CD8-positive, alpha-beta memory T cell (primary cell): ENCODE data around the gene REM2. TPM values are rescaled to one million over a fixed set of nuclear protein-coding genes. Genes with fewer than 3 reads are reported as not detected.

ENCODE experiments used
- CTCF ChIA-PET: fragments of 350-600 bp; sonication (Branson Sonifier 250); formaldehyde crosslinking; loops from one replicate; lab custom pipeline; 2021; ENCODE audit warnings: antibody characterized with exemption; lab: Charles Lee
- POLR2A ChIA-PET: fragments of 350-600 bp; sonication (Branson Sonifier 250); formaldehyde crosslinking; loops from one replicate; lab custom pipeline; 2021; ENCODE audit warnings: antibody characterized with exemption; lab: Charles Lee
- DNase-seq, 5 donors: peaks; one replicate each; pipeline versions ENCODE4 v3.0.0 to v3.0.0-alpha.2; 2020 to 2022; ENCODE audit warnings: mixed read lengths in 1 of 5
- H3K27ac ChIP-seq: one replicate; pipeline ENCODE4 v1.7.0; 2013; ENCODE audit warnings: low read depth, mild to moderate bottlenecking, low read length, moderate library complexity
- H3K27me3 ChIP-seq: 2 replicates; pipeline ENCODE4 v1.7.0; 2013; ENCODE audit warnings: low read length, mild to moderate bottlenecking; ENCODE audit not compliant: insufficient read depth, poor library complexity, severe bottlenecking
- H3K36me3 ChIP-seq: 2 replicates; pipeline ENCODE4 v1.7.0; 2013; ENCODE audit warnings: mild to moderate bottlenecking, low read length, moderate library complexity; ENCODE audit not compliant: insufficient read depth
- H3K4me1 ChIP-seq: 2 replicates; pipeline ENCODE4 v1.7.0; 2013; ENCODE audit warnings: mild to moderate bottlenecking, low read length, moderate library complexity; ENCODE audit not compliant: insufficient read depth
- H3K4me3 ChIP-seq: 2 replicates; pipeline ENCODE4 v1.7.0; 2013; ENCODE audit warnings: mild to moderate bottlenecking, low read length
- H3K9me3 ChIP-seq: 2 replicates; pipeline ENCODE4 v1.7.0; 2013; ENCODE audit warnings: mild to moderate bottlenecking, low read length
- H3K27ac Mint-ChIP-seq, 8 donors: one replicate each; pipeline ENCODE4 v1.8.0; 2020 to 2021; ENCODE audit warnings: mixed read lengths in 8 of 8, mild to moderate bottlenecking in 6 of 8, inconsistent platforms in 3 of 8, moderate library complexity in 3 of 8
- H3K27me3 Mint-ChIP-seq, 2 donors: one replicate each; pipeline ENCODE4 v1.8.0; 2020 to 2021; ENCODE audit warnings: mixed read lengths in 2 of 2, mild to moderate bottlenecking in 1 of 2, moderate library complexity in 1 of 2
- H3K36me3 Mint-ChIP-seq, 3 donors: one replicate each; pipeline ENCODE4 v1.8.0; 2020 to 2021; ENCODE audit warnings: mixed read lengths in 3 of 3, inconsistent platforms in 1 of 3, mild to moderate bottlenecking in 1 of 3
- H3K4me1 Mint-ChIP-seq, 3 donors: one replicate each; pipeline ENCODE4 v1.8.0; 2020 to 2021; ENCODE audit warnings: mixed read lengths in 3 of 3, inconsistent platforms in 1 of 3, mild to moderate bottlenecking in 1 of 3
- H3K4me3 Mint-ChIP-seq, 7 donors: one replicate each; pipeline ENCODE4 v1.8.0; 2020 to 2021; ENCODE audit warnings: mixed read lengths in 7 of 7, mild to moderate bottlenecking in 6 of 7, moderate library complexity in 4 of 7, inconsistent platforms in 2 of 7
- H3K9me3 Mint-ChIP-seq, 5 donors: one replicate each; pipeline ENCODE4 v1.8.0; 2020 to 2022; ENCODE audit warnings: mixed read lengths in 5 of 5, mild to moderate bottlenecking in 3 of 5, moderate library complexity in 2 of 5, inconsistent platforms in 1 of 5
- polyA plus RNA-seq: library from polyadenylated mRNA; unstranded; fragments of 300-500 nt; fragmentation: Illumina TruSeq; gene quantifications from one replicate; pipeline ENCODE4 v1.2.3, GENCODE V29; 2021
- total RNA-seq, 2 experiments: library from RNA; stranded (reverse); gene quantifications; one replicate each; pipeline ENCODE4 v1.2.3, GENCODE V29; 2021

REM2 gene
- total and polyA plus RNA-seq, 3 experiments from 2014 or later, result 0.33 to 1.0 (median 0.33) TPM

- peaks cover 22% of the 10 kb centered on the region for H3K4me1 ChIP-seq
- ChIA-PET POLR2A (interaction anchor here (0.6 to 1.7 kb wide), 4 partner anchors 9 to 47 kb away, joined by 3 to 8 read pairs (median 3); partner anchors contain the start of gene RBM23), CTCF (interaction anchor here (0.9 to 10.6 kb wide), 7 partner anchors 10 to 175 kb away, joined by 3 to 110 read pairs (median 5); partner anchors contain the start of genes CDH24, LRP10 and RBM23)
- Mint-ChIP-seq H3K36me3 (peaks cover 4 to 29% (median 9%) of the 10 kb centered on the region in 3 donors), H3K27ac (peak overlapping the region in 3 of 8 donors; percentile 8 to 84 (median 13)), H3K27me3 (peaks cover 0 to under 1% of the 10 kb centered on the region in 2 donors), H3K4me1 (peaks cover 13 to 45% (median 20%) of the 10 kb centered on the region in 3 donors), H3K4me3 (peak overlapping the region in 1 of 7 donors; percentile 4), H3K9me3 (no peaks in the 10 kb centered on the region)
- H3K27me3 ChIP-seq, result no peaks in the 10 kb centered on the region
- no peak overlapping the region for H3K4me3 ChIP-seq
- H3K36me3 ChIP-seq, result peaks cover 15% of the 10 kb centered on the region
- H3K27ac ChIP-seq, result no peak overlapping the region
- H3K9me3 ChIP-seq, result no peaks in the 10 kb centered on the region
- DNase-seq, result no peak
Measured at GRCh38 chr14:22882064-22882463, 958 bp upstream of the REM2 start.

GRCh38 chr14:22882529-22883172 lies 371 bp upstream of the REM2 start:
- Histone ChIP-seq H3K4me1 (peaks cover 27% of the 10 kb centered on the region), H3K9me3 (no peaks in the 10 kb centered on the region), H3K27me3 (no peaks in the 10 kb centered on the region), H3K36me3 (peaks cover 9% of the 10 kb centered on the region), H3K27ac (no peak overlapping the region), H3K4me3 (no peak overlapping the region)
- Mint-ChIP-seq H3K27me3 (peaks cover 0 to 1% of the 10 kb centered on the region in 2 donors), H3K36me3 (peaks cover 4 to 24% (median 8%) of the 10 kb centered on the region in 3 donors), H3K27ac (peak overlapping the region in 3 of 8 donors; percentile 61 to 95 (median 64)), H3K4me1 (peaks cover 19 to 51% (median 24%) of the 10 kb centered on the region in 3 donors), H3K9me3 (no peaks in the 10 kb centered on the region), H3K4me3 (no peak overlapping the region)
- CTCF ChIA-PET, result interaction anchor here (0.9 to 10.6 kb wide), 7 partner anchors 11 to 174 kb away, joined by 3 to 110 read pairs (median 6); partner anchors contain the start of genes CDH24, LRP10 and RBM23
- POLR2A ChIA-PET, result interaction anchor here (0.6 to 1.7 kb wide), 5 partner anchors 9 to 48 kb away, joined by 3 to 8 read pairs (median 3); partner anchors contain the start of genes LRP10 and RBM23
- peak in 2 of 5 donors; percentile 29 to 60 for DNase-seq

- peak overlapping the region in 5 of 8 donors; percentile 43 to 88 (median 52) for H3K27ac Mint-ChIP-seq
- peaks cover 42% of the 10 kb centered on the region for H3K4me1 ChIP-seq
Measured at GRCh38 chr14:22884076-22884737, 1.2 kb downstream of the REM2 start.

GRCh38 chr14:22884738-22885523 lies 1.9 kb downstream of the REM2 start:
- Mint-ChIP-seq H3K9me3 (no peaks in the 10 kb centered on the region), H3K4me1 (peaks cover 29 to 59% (median 37%) of the 10 kb centered on the region in 3 donors)
- DNase-seq, result no peak

More at GRCh38 chr14:22884076-22884737, 1.2 kb downstream of the REM2 start:
- POLR2A ChIA-PET, result interaction anchor here (0.9 to 2.6 kb wide), 2 partner anchors 12 to 54 kb away, joined by 4 to 17 read pairs; partner anchors contain the start of genes LRP10 and MRPL52
- Histone ChIP-seq H3K4me3 (no peak overlapping the region), H3K36me3 (no peaks in the 10 kb centered on the region), H3K9me3 (no peaks in the 10 kb centered on the region), H3K27ac (no peak overlapping the region), H3K27me3 (no peaks in the 10 kb centered on the region)
- H3K4me1 Mint-ChIP-seq, result peaks cover 29 to 58% (median 34%) of the 10 kb centered on the region in 3 donors
- DNase-seq, result no peak
- H3K4me3 Mint-ChIP-seq, result peak overlapping the region in 4 of 7 donors; percentile 6 to 70 (median 14)
- peaks cover 0 to 8% (median 0%) of the 10 kb centered on the region in 3 donors for H3K36me3 Mint-ChIP-seq
- no peaks in the 10 kb centered on the region for H3K9me3 Mint-ChIP-seq
- CTCF ChIA-PET, result interaction anchor here (0.8 to 10.6 kb wide), 6 partner anchors 12 to 98 kb away, joined by 3 to 110 read pairs (median 6); partner anchors contain the start of genes AJUBA and LRP10
- H3K27me3 Mint-ChIP-seq, result peaks cover 0 to 1% of the 10 kb centered on the region in 2 donors

GRCh38 chr14:22885975-22886374 lies 3.0 kb downstream of the REM2 start:
- H3K4me3 Mint-ChIP-seq, result peak overlapping the region; percentile 69 to 93 (median 85)
- POLR2A ChIA-PET, result interaction anchor here (0.5 to 2.8 kb wide), 10 partner anchors 14 to 1137 kb away, joined by 3 to 17 read pairs (median 3); partner anchors contain the start of genes DAD1, HAUS4, LRP10 and RBM23
- H3K27me3 Mint-ChIP-seq, result peaks cover 0 to 1% of the 10 kb centered on the region in 2 donors
- H3K9me3 Mint-ChIP-seq, result no peaks in the 10 kb centered on the region
- Histone ChIP-seq H3K36me3 (no peaks in the 10 kb centered on the region), H3K27me3 (no peaks in the 10 kb centered on the region), H3K4me3 (peak overlapping the region; percentile 39), H3K9me3 (no peaks in the 10 kb centered on the region), H3K27ac (peak overlapping the region; percentile 76), H3K4me1 (peaks cover 55% of the 10 kb centered on the region)
- CTCF ChIA-PET, result interaction anchor here (1.0 to 10.6 kb wide), 13 partner anchors 8 to 325 kb away, joined by 3 to 110 read pairs (median 6); partner anchors contain the start of genes LRP10 and OXA1L
- peaks cover 0 to 2% (median 0%) of the 10 kb centered on the region in 3 donors for H3K36me3 Mint-ChIP-seq
- peaks cover 29 to 66% (median 39%) of the 10 kb centered on the region in 3 donors for H3K4me1 Mint-ChIP-seq
- peak overlapping the region in 7 of 8 donors; percentile 23 to 88 (median 69) for H3K27ac Mint-ChIP-seq
- no peak for DNase-seq

More at GRCh38 chr14:22884738-22885523, 1.9 kb downstream of the REM2 start:
- H3K36me3 ChIP-seq, result no peaks in the 10 kb centered on the region
- no peak overlapping the region for H3K4me3 ChIP-seq
- H3K4me1 ChIP-seq, result peaks cover 49% of the 10 kb centered on the region
- H3K36me3 Mint-ChIP-seq, result peaks cover 0 to 2% (median 0%) of the 10 kb centered on the region in 3 donors
- CTCF ChIA-PET, result interaction anchor here (1.0 to 10.6 kb wide), 9 partner anchors 7 to 119 kb away, joined by 3 to 110 read pairs (median 6); partner anchors contain the start of genes AJUBA, LRP10 and OXA1L
- H3K27me3 Mint-ChIP-seq, result peaks cover 0 to 1% of the 10 kb centered on the region in 2 donors
- H3K27me3 ChIP-seq, result no peaks in the 10 kb centered on the region
- POLR2A ChIA-PET, result interaction anchor here (2.6 kb wide), 1 partner anchor 13 kb away, joined by 17 read pairs; the partner anchor contains the start of gene LRP10
- no peak overlapping the region for H3K27ac ChIP-seq
- peak overlapping the region in 5 of 7 donors; percentile 20 to 70 (median 32) for H3K4me3 Mint-ChIP-seq
- peak overlapping the region in 3 of 8 donors; percentile 27 to 88 (median 83) for H3K27ac Mint-ChIP-seq
- H3K9me3 ChIP-seq, result no peaks in the 10 kb centered on the region

GRCh38 chr14:22886500-22887259 lies 3.7 kb downstream of the REM2 start:
- Mint-ChIP-seq H3K27me3 (peaks cover 0 to 1% of the 10 kb centered on the region in 2 donors), H3K27ac (peak overlapping the region; percentile 66 to 94 (median 86)), H3K4me1 (peaks cover 29 to 65% (median 39%) of the 10 kb centered on the region in 3 donors), H3K9me3 (no peaks in the 10 kb centered on the region), H3K36me3 (peaks cover 0 to 2% (median 0%) of the 10 kb centered on the region in 3 donors), H3K4me3 (peak overlapping the region; percentile 82 to 93 (median 87))
- peak overlapping the region; percentile 76 for H3K27ac ChIP-seq
- peak; percentile 54 to 78 (median 69) for DNase-seq
- H3K4me1 ChIP-seq, result peaks cover 55% of the 10 kb centered on the region
- ChIA-PET CTCF (interaction anchor here (0.6 to 10.6 kb wide), 16 partner anchors 9 to 326 kb away, joined by 3 to 110 read pairs (median 5); partner anchors contain the start of genes LRP10 and OXA1L), POLR2A (interaction anchor here (0.6 to 2.8 kb wide), 10 partner anchors 15 to 1138 kb away, joined by 3 to 17 read pairs (median 3); partner anchors contain the start of genes DAD1, HAUS4, LRP10 and RBM23)
- H3K9me3 ChIP-seq, result no peaks in the 10 kb centered on the region
- H3K4me3 ChIP-seq, result peak overlapping the region; percentile 78
- H3K36me3 ChIP-seq, result no peaks in the 10 kb centered on the region
- no peaks in the 10 kb centered on the region for H3K27me3 ChIP-seq
